Ramos (cell line): Measurements from ENCODE around the gene CCL27.

Experiments
- in situ Hi-C: fragments of 300-500 bp; cut with MboI; formaldehyde crosslinking; loops from one replicate; pipeline ENCODE4 v1.14.3; 2022; ENCODE audit warnings: low sequenced_read_pairs; ENCODE audit not compliant: unreplicated experiment

The CCL27 gene

DNA sequence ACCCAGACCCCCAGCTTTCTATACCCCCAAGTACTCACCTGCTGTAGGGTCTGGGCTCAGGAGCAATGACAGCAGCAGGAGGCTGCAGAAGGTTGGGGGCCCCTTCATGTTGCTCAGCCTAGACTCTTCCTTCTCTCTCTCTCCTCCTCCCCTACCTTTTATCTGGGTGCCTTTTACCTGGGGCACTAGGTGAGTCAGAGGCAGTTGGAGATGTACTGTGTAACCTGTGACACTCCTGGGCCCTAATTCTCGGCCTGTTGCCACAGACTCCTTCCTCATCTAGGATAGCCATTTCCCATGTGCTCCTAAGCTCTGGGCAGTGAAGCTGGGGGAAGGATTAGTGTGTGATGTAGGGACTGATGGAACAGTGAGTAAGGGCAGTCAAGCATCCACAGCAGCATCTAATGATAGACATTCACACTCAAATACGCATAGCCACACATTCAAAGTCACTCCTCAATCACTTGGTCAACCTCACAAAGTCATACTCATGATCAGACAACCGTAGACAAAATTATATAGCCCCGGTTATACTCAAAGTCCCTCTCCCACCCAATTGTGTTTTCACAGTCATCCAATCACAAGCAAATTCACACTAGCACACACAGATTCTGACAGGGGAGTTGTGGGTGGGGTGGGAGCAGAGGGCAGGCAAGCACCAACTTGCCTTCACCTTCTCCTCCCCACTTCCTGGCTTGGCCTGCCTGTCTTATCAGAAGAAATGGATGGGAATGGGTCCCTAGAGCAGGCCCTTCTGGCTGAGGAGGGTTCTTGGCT is at the start of gene CCL27:
Gene CCL27 (minus strand): TSS at position 132 of the 777 bp plus-strand sequence. CDS start 24 bp downstream, at position 108.
- in situ Hi-C loops, result no loop called here

- in situ Hi-C loops, result no loop called here
These were observed 49.7 kb upstream of the CCL27 start for GRCh38 chr9:34712140-34712539.

DNA sequence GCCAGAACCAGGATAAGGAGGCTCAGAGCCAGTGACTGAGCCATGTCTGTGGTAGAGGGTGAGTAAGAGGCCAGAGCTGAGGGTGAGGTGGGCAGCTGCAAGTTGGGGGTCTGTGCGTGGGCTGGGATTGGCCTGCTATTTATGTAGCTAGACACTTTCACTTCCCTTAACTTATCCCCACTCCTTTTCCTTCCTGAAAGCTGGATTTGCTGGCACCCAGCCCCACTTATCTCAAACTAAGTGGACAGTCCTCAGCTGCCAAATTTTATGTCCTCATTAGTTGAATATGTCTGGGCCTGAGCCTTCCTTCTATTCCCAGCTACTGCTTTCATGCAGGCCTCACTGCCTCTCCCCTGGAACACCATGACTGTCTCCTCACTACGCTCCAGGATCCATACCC is 47.6 kb upstream of the CCL27 start, which contains the start of gene CCL21:
Gene CCL21 (minus strand): TSS at position 114 of the 400 bp plus-strand sequence. CDS start 70 bp downstream, at position 44.
- in situ Hi-C loops, result no loop called here

- in situ Hi-C loops, result no loop called here
These were observed 46.9 kb upstream of the CCL27 start for GRCh38 chr9:34709196-34709978.

- in situ Hi-C loops, result no loop called here
These were observed 44.7 kb upstream of the CCL27 start for GRCh38 chr9:34707130-34707529.

GRCh38 chr9:34701769-34702736 is 39.6 kb upstream of the CCL27 start:
- in situ Hi-C loops, result no loop called here

GRCh38 chr9:34701023-34701768 is 38.7 kb upstream of the CCL27 start:
- in situ Hi-C loops, result no loop called here

- in situ Hi-C loops, result no loop called here
These were observed 32.4 kb upstream of the CCL27 start for GRCh38 chr9:34694811-34695210.

DNA sequence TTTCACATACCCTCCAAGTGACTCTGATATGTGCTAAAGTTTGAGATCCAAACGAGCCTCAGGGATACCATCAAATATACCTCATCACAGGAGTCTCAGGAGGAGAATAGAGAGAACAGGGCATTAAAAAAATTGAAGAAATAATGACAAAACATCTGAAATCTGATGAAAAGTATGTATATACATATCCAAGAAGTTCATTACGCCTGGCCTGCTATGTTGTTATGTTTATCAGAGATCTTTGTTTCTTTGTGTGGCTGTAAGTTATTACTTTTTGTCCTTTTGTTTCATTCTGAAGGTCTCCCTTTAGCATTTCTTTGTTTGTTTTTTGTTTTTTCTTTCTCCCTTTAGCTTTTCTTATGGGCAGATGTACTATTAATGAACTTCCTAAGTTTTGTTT is 31.1 kb upstream of the CCL27 start:
- in situ Hi-C loops, result no loop called here

GRCh38 chr9:34691936-34692315 is 29.5 kb upstream of the CCL27 start:
- in situ Hi-C loops, result no loop called here

DNA sequence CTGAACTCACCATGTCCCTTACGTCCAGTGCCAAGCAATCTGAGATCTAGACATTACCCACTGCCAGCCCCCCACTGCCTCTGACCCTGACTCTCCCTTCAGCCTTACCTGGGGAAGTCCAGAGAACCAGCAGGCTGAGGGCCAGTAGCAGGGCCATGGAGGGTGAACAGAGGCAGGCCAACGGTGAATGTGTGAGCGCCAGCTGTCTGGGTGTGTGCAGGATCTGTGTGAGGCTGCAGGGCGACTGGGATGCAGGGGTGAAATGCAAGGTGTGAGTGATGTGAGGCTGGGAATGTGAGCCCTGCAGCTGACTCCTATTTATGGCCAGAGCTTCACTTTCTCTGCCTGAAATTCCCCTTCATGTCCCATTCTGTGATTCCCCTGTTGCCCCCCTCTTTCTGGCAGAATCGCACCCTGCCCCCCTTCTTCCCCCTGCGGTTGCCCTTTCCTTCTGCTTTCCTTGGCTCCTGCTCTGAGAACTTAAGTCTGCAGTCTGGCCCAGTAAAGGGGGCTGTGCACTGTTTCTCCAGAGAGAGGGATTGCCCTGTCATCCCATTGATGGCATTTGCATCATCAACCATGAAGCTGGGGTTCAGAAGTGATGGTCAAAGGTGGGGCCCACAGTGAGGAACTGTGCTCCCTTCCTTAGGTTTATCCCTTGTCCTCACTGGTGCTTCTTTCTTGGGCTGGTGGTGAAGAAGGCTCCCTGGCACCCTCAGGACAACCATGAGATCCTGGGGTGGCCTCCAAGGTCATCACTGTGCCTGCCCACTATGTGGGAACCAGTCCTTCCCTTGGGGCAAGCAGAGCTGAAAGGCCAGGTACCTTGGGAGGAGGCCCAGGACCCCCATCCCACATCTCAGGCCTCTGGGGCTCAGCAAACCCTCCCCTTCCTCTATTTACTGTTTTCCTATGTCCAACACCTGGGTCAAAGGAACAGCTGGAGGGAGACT is 28.8 kb upstream of the CCL27 start, which contains the start of gene CCL19:
Gene CCL19 (minus strand): TSS at position 294 of the 953 bp plus-strand sequence. CDS start 137 bp downstream, at position 157.
- in situ Hi-C loops, result no loop called here

DNA sequence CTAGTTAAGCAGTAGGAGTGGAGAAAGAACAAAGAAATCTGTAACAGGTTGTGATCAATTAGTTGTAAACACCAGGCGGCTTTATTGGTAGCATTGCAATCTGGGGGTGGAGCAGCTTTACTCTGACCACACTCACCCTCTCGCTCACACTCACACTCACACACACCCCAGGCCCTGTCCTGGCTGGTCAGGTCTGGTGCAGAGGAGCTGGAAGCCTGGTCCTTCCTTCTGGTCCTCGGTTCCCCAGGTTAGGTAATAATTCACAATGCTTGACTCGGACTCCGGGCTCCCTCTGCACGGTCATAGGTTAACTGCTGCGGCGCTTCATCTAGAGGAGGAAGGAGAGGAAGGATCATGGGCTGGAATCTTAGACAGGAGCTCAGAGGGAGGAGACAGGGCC is 27.1 kb upstream of the CCL27 start:
- in situ Hi-C loops, result no loop called here

GRCh38 chr9:34689116-34689470 is 26.6 kb upstream of the CCL27 start:
- in situ Hi-C loops, result no loop called here

DNA sequence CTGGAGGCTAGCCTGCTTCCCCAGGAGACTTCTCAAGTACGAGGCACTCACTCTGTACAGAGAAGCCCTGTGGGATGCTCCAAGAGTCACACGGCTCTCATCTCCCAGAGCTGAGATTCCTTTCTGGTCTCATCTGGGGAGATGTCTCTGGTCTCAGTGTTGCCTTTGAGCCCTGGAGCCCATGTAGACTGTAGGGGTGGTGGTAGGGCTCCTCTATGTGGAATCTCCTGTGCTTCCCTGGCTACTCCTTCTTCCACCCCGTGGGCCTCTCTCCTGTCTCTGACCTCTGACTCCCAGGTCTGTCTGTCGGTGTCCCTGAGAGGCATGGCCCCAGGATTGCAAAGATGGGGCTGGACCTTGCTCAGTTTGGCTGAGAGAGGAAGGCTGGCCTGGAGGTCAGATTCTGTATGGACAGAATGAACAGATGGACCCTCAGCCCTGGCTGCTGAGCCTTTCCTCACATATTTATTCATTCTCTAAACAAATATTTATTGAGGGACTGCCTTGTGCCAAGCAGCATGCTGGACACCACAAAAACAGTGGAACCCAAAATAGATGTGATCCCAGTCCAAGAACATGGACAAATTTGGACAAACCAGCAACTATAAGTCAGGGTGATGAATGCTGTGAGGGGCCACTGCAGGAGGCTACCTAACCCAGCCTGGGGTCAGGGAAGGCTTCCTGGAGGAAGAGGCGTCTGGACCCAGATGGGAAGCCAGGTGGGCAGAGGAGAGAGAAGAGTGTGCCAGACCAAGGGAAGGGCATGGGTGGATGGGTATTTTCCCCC is 26.1 kb upstream of the CCL27 start:
- in situ Hi-C loops, result no loop called here

GRCh38 chr9:34687276-34688030 is 25.0 kb upstream of the CCL27 start:
- in situ Hi-C loops, result no loop called here

- in situ Hi-C loops, result no loop called here
These were observed 24.3 kb upstream of the CCL27 start for GRCh38 chr9:34686732-34687131.

- in situ Hi-C loops, result no loop called here
These were observed 23.8 kb upstream of the CCL27 start for GRCh38 chr9:34686231-34686630.
